ENCODE data around the gene PIGV.

The PIGV gene
- 19.3 to 36.6 (median 31.5) reads per million in 4 experiments for total RNA-seq

DNA sequence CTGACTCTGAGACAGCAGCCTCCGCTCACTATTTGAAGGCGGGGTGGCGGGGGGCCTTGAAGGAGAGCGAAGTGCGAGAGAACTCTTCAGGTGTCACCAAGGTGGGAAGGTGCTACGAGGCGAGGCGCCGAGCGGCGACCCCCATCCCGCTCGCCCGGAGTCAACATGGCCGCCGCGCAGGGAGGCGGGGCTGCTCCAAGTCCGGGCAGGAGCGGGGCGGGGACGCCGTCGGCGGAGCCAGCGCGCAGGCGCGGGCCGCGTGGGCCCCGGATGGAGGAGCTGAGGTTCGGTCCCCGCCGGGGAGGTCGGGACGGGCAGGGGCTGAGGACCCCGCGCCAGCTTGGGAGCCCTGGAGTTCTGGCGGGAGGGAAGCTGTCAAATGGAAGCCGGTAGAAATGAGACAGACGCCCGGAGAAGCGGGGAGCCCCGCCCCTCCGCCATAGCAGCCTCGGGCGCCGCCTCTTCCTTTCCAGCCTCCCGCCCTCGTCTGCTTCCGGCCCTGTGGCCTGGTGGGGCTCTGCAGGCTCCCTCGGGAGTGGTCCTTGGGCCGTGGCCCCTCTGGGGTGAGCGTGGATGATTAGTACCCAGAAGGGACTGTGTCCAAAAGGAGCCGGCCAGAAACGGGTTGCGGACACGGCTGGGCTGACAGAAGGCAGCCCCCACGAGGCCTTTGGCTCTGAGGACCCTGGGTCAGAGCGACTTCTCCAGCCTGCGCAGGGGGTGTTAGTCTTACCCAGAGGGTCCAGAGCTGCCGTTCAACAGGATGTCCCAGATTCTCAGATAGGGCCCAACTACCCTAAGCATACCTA lies at the start of gene PIGV:
Gene PIGV (plus strand): TSS at position 245 of the 809 bp plus-strand sequence. CDS start 2,866 bp downstream, outside the sequence.
- peak; percentile 79 for DNase-seq

DNA sequence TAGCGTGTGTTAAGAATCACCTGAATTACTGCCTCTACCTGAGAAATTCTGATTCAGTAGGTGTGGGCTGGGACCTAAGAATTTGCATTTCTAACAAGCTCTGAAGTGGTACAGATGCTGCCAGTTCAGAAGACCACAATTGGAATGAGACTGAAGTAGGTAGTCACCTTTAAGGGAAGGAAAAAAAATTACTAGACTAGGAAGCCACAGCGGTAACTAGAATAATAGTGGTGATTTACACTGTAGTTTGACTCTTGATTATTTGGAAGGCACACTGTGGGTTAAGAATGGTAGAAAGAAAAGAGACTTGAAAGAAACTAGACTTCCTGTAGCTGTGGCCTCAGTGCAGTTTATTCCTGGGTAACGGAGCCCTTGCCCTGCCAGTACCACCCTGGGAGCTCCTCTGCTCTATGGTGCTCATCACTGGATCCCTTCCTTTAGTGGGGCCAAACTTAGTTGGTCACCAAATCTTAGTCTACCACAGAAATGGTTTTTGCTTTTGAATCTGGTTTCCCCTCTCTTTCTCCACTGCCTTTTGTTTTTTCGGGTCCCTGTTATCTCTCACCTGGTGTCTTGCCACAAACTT lies 48.3 kb upstream of the PIGV start:
- DNase-seq = no peak

DNA sequence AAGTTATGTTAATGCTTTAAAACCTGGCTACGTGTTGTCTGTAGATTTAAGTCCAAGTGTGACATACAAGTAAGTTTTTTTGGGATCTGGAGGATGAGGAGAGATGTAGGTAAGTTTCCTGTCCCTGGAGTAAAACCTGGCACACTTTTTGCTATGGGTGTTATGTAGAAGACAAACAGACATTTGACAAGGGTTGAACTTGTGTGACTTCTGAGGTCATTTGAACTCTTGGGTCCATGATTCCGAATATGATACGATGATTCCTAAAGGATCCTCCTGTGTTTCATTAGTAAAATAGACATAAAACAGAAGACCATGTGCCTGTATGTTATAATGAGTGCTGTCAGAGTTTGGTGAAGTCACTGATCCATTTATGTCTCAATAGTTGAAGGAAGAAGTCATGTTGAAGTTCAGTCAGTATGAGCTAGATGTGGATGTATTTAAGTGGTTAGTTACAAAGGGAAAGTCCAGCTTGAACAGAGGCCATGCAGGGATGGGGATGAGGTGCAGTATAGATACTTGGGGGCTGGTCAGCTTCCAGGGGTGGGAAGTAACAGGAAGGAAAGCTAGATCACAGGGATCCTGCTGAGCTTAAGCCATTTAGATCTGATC lies 47.6 kb upstream of the PIGV start:
- no peak for DNase-seq

DNA sequence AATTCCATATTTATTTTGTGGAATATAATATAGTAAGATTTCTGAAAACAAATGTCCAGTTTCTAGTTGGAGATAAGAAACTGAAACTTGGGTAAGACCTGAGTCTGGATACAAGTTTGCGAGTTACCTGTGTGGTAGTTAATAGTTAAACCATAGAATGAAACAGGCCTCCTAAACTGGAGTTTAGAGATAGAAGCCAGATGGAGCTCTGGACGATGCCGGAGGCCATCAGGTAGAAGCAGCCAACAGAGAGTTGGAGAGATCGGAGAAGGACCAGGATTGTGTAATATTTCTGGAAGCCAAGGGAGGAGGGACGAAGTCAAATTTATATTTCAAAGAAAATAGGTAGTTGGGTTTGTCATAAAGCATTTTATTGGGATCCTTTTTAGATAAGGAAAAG lies 46.8 kb upstream of the PIGV start:
- DNase-seq = no peak

DNA sequence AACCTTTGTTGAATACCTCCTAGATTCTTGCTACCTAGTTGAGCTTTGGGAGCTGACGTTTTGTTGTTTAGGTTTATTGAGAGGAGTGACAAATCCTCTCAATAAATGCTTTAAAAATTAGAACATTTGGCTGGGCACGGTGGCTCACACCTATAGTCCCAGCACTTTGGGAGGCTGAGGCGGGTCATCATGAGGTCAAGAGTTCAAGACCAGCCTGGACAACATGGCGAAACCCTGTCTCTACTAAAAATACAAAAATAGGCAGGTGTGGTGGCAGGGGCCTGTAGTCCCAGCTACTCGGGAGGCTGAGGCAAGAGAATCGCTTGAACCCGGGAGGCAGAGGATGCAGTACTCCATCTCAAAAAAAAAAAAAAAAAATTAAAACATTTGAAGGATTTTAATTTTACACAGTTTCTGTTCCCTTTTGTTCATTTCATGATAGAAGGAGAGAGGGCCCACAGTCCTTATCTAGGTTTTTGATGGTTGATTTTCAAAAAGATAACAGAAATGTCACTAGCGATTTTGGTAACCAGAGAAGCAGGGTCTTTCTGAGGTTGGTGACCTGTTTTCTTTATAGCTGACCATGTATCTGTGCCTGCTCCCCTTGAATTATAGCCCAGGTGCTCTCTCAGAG lies 44.2 kb upstream of the PIGV start:
- no peak for DNase-seq

DNA sequence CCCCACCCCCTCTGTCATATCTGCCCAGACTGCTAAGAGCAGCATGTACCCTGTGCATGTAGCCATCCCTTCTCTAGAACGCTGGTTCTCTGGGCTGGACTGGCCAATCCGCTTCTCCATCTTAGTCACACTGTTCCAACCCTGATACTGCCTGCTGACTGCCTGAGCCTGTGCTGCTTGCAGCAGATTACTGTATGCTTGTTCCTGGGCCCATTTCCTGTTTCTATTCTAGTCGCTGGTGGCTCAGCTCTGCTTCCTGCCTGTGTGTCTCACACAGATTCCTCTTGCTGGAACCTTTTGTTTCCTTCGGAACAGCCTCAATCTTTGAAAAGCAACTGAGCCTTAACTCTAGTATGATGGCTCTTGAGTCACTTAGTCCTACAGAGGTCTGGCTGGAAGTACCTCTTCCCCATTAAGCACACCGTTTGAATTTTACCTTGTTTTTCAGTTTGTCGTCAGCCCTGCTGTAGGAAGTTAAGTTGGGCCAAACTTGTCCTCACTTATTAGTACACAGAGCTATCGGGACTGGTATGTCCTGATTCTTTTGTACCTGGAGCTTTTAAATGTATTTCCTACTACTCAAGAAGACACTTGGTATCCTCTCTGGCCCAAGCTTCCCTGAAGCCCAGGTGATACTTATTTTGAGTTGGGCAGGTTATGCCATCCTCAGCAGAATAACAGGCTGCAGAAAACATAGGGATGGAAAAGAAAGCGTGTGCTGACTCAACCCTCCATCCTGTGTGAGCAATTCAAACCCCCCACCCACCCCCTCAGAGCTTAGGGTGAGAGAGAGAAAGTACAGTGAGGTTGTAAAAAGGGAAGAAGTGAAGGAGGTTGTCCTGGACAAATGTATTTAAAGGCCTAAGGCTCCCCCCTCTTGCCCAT lies 43.4 kb upstream of the PIGV start:
- peak; percentile 47 for DNase-seq

DNA sequence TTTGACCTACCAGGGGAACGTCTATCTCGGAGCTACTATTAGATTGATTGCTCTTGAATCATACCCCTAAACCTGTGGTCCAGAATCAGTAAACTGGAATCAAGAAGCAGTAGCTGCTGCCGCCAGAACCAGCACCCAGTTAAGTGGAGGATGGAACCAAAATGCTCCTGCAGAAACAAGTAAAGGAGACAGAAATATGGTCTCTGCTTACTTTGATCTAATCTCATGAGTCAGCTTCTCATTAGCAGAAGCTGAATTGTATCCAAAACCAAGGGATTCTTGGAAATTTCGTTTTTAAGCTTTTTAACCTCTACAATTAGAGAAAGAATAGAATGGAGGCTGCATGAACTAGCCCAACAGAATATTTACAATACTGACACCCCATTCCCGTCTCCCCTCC lies 42.6 kb upstream of the PIGV start:
- no peak for DNase-seq

DNA sequence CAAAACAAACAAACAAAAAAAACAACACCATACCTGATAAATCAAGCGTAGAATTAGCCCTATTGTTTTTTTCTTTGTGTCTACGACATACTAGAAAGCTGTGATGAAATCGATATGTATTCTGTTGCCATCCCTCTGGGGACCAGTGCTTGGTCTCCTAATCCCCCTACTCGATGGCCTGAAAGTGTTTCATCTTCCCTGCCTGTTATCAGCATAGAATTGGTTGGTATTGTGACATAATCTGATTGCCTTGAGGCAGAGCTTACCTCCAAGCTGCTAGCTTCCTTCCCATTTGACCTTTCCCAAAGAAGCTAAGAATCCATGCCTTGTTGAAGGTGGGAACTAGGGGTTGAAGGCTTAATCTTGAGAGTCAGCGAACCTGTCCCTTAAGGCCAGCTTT lies 40.7 kb upstream of the PIGV start:
- DNase-seq = no peak

DNA sequence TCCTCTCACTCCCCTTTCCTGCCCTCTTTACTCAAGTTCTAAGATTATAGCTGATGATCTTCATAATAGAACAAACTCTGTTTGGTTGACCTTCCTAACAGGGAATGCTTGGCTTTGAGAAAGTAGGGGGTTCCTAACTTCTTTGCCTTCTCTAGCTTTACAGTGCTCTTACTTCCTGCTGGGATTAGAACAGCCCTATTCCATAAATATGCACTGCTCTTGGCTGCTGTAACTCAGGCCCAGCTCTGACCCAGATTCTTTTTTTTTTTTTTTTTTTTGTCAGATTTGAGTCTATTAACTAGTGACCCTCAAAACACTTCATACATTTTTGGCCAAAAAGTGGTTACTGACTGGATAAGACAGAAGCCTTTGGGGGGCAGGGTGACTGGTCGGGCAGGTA lies 39.4 kb upstream of the PIGV start:
- no peak for DNase-seq

DNA sequence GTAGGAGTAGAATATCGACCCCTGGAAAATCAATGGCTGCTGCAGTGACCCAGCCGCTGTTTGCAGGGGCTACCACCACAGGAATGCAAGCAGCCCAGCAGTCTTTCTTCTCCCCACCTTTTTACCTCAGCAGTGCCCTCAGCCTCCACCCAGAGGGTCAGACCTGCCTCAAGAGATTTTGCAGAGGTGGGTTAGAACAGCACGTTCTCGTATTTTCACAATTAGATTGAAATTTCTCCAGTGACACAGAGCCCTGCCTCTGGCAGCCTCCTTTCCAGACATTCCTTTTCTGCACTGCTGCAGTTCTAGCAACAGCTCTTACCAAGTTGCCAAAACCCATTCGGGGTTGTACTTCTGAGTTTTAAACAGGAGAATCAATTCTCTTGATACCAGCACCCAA lies 38.3 kb upstream of the PIGV start:
- no peak for DNase-seq

DNA sequence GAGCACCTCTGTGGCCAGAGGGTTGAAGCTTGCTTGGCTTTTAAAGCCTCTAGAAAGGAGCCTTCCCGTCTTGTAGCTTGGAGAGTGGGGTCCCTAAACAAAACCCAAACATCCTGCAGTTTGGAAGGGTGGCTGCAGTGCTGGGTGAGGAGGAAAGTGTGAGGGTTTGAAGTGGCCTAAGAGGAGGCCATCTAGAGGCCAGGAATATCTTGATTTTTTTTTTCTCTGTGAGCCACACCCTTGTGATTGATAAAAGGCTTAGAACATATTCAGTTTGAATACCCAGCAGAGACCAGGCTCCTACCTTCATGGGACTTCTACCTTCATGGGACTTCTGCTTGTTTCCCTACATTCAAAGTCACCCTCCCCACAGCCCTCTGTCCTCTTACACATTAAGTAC lies 37.3 kb upstream of the PIGV start:
- no peak for DNase-seq

DNA sequence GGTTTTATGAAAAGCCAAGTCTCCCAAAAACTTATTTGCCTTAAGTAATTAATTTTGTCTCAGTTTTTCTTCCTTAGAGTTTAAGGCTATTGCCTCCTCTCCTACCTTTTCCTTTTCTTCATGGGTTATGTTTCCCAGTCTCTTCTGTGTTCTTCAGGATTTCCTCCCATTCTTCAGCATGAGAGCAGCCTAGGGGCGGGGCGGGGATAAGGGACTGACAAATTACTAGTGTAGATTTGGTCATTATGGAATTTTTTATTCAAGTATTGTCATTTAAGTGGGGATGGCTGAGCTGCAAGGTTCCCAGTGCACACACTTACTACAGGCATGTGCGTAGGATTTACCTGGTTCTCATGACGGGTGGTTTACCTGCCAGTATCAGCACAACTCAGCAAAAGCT lies 35.2 kb upstream of the PIGV start:
- no peak for DNase-seq

DNA sequence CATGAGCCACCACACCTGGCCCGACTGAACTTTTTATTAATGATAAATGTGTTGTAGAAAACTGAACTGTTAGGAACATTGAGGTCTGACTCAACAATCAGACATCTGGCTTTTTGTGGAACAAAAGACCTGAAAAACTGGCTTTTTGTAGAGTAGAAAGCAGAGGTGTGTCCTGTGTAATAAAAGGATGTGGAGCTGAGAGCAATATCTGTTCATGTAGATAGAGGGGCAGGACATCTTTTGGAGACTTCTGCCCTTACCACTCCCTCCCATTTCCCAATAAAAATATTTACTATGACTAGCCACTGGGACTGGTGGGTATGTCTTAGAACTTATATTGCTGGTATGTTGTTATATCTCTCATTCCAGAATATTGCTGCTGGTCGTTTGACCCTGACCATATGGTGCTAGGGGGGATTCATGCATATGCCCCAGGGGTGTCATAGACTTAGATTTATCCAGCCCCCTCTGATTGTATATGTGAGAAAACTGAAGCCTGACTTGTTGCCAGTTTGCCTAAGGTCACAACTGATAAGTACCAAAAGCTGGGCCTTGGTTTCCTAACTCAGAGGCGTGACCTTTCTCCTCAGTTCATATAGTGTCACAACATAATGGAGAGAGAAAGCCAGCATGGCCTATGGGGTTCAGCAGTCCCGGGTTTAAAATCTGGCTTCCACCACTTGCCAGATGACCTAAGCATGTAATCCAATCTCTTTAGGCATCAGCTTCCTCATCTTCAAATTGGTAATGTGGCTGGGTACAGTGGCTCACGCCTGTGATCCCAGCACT lies 33.5 kb upstream of the PIGV start:
- DNase-seq = no peak

DNA sequence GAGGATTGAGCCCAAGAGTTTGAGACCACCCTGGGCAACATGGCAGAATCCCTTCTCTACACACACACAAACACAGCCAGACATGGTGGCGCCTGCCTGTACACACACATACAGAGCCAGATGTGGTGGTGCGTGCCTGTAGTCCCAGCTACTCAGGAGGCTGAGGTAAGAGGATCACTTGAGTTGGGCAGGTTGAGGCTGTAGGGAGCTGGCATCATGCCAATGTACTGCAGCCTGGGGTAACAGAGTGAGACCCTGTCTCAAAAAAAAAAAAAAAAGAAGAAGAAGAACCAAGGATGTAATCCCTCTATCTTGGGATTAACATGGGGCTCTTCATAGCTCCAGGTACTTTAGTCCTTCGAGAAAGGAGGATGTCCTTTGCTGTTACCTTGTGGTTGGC lies 29.4 kb upstream of the PIGV start:
- no peak for DNase-seq

DNA sequence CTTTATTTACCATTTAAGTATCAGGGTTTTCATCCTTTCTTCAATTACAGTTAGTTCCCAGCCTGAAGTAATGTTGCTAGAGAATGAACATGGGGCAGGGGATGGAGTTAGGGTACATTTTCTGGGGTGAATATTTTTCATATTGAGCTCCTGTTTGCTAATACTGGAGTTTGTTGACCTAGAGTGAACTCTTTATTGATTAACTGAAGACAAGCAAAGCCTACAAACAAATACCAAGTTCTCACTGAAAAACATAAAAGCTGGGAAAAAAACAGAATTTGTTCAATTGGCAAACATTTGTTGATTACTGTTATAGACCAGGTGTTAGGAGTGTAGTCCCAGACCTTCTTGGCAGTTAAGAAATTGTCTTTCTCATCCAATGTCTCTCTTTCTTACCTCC lies 28.2 kb upstream of the PIGV start:
- no peak for DNase-seq

DNA sequence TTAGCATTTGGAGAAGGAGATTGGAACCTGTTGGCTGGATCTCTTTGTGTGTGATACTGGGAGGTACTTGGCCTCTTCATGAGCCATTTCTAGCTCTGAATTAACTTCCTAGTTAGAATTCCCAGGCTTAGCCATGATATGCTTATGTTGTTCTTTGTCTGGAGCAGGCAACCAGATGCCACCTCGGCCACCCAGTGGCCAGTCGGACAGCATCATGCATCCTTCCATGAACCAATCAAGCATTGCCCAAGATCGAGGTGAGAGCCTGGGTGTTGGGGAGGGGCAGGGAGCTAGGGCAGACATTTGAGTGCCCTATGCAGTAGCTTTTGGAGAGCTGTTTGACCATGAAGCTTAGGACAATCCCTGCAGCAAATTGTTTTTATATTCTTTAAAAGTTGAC lies 26.5 kb upstream of the PIGV start:
- no peak for DNase-seq

DNA sequence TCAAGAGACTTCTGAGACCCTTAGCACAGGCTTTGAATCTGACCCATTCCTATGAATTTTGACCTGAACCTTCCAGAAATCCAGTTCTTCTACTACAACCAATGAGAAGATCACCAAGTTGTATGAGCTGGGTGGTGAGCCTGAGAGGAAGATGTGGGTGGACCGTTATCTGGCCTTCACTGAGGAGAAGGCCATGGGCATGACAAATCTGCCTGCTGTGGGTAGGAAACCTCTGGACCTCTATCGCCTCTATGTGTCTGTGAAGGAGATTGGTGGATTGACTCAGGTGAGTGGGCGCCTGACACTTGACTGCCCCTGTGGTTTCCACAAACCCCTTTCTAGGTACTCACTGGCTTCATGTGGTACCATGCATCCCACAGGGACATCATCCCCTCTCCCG lies 20.0 kb upstream of the PIGV start:
- DNase-seq = no peak

DNA sequence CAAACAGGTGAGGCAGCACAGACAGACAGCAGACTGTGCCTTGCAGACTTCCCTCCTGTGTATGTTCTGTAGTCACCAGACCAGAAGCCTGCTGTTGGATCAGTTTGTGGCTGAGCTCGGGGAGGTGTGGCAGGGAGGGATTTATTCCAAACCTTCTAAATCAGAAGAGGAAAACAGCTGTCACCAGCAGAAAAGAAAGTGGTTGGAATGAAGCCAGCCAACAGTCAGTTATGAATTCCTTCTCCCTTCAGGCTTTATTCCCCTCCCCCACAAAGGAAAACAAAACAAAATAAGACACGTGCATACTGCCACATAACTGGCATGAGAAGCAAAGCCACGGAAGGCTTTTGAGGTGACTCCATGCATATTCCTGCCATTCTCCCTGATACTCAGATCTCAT lies 19.0 kb upstream of the PIGV start:
- no peak for DNase-seq

DNA sequence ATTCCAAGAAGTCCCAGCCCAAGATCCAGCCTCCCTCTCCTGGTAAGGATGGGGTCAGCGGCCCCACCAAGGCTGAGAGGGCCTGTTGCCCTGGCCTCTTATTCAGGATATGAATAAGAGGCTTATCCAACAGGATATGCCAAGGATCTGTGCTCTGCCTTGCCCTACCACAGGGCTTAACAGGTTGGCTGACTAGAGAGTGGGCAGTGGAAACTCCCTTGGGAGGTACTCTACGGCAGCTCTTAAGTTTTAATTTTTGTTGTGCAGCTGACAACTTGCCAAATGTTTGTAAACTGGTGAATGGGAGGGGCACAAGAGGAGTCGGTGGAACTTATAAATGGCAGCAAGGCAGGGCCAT lies 16.5 kb upstream of the PIGV start:
- DNase-seq = no peak

DNA sequence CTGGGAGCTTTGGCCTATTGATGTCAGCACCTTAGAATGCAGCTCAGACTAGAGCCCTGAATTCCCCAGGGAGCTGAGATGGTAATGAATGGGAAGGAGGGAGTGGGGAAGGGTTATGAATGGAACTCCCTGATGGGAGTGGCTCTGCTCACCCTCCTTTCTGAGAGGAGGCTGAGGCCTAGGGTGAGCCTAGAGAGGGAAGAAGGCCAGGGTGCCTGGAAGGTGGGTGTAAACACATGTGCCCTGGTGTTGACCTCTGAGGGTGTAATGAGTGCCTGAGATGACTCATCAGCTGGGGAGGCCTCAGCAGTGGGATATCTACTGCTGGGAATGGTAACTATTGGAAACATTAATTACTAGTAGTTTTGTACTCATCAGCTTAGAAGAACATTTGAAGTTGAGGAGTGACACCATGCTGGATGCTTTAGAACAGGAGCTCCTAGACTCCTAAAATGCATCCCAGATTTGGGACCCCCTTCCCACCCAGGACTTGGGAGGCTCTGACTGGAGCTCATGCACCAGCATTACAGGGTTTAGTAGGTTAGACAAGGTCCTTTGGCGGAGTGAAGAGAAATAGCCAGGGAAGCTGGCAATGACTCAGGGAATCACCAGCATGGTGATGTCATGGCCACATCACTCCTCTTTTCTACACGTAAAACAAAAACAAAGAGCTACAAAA lies 16.0 kb upstream of the PIGV start:
- no peak for DNase-seq

DNA sequence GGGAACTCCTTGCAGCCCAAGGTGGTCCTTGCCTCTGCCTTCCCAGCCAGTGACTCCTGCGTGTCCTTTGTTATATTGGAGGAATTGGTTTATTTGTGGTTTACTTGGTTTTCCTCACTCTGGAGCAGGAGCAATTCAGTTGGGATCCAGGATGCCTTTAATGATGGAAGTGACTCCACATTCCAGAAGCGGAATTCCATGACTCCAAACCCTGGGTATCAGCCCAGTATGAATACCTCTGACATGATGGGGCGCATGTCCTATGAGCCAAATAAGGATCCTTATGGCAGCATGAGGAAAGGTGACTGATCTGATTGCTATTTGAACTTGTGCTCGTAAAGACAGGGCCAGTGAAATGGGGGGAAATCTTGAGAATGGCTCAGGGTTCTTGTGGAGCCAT lies 15.1 kb upstream of the PIGV start:
- DNase-seq = no peak
